ENCODE results near the gene SLC35G2.

GRCh38 chr3:136789976-136790375, 28.9 kb upstream of the SLC35G2 start:
- TF ChIP-seq POLR2AphosphoS5 (IDR thresholded peaks at IDR 0.05; ENCODE audit: borderline replicate concordance, low read depth, low read length) (no peak), EZH2 (IDR thresholded peaks at IDR 0.05) (no peak), FOXP2 (optimal IDR thresholded peaks at IDR 0.05; ENCODE audit: control extremely low read depth, extremely low read length, insufficient read depth) (no peak)
